Pancreas (tissue), 10 donors: ENCODE data around the gene GALNT13. TPM values are rescaled to one million over a fixed set of nuclear protein-coding genes. Genes with fewer than 3 reads are reported as not detected.
A peak's percentile ranks its signal among the peaks of the same experiment; 100 is the strongest.

ENCODE experiments used
- ATAC-seq, 4 donors: fragments of 200-7000 bp; cut with Tn5 transposase; one replicate each; pipeline versions ENCODE4 v1.8.0 to v1.9.1; 2020; ENCODE audit warnings: mild to moderate bottlenecking in 4 of 4, moderate library complexity in 4 of 4
- DNase-seq, 6 donors: peaks; one replicate each; pipeline ENCODE4 v3.0.0-alpha.2; 2020
- FAIRE-seq: peaks from 2 replicates; lab custom pipeline; 2012; peaks lifted over from hg19 to GRCh38; lab: Jason Lieb, UNC
- H3K27ac ChIP-seq, 4 donors: fragments of 200-600 bp; sonication (generic); 1 replicate in 3 of 4; 2 replicates in 1 of 4; pipeline versions ENCODE4 v1.5.0 to v1.8.0; 2020
- H3K27me3 ChIP-seq, 4 donors: fragments of 200-600 bp; one replicate each; pipeline ENCODE4 v1.8.0; 2021
- H3K36me3 ChIP-seq, 3 donors: fragments of 200-600 bp; sonication (generic) in 1 of 3; one replicate each; pipeline versions ENCODE4 v1.5.0 to v1.8.0; 2020 to 2021
- H3K4me1 ChIP-seq, 3 donors: fragments of 200-600 bp; one replicate each; pipeline ENCODE4 v1.8.0; 2021
- H3K4me3 ChIP-seq, 4 donors: fragments of 200-600 bp; sonication (generic) in 2 of 4; one replicate each; pipeline versions ENCODE4 v1.5.0 to v1.8.0; 2020 to 2021
- H3K9me3 ChIP-seq, 4 donors: fragments of 200-600 bp; one replicate each; pipeline ENCODE4 v1.8.0; 2021
- WGBS, 2 donors: extraction: QIAGEN DNeasy Blood & Tissue Kit; methylation state at CpG; one replicate each; pipeline ENCODE4 v1.1.7; 2013; 5-methylcytosine and 5-hydroxymethylcytosine counted together
- intact Hi-C, 3 donors: fragments of 100-400 bp; cut with DNase I; formaldehyde crosslinking; loops; one replicate each; pipeline versions ENCODE4 v1.11.1 to v1.14.2; 2022
- polyA plus RNA-seq, 2 donors: library from polyadenylated mRNA; stranded (reverse); fragments of 200-250 nt; gene quantifications; one replicate each; pipeline ENCODE4 v1.2.3, GENCODE V29; 2013
- total RNA-seq, 6 donors: library from RNA; stranded (reverse); fragmentation: NEBNext Ultra II Directional in 4 of 6; extraction: Animal tissue kit (Norgen Biotek cat#: 25700) in 4 of 6; gene quantifications; one replicate each; pipeline versions ENCODE4 v1.2.1 to v1.2.4, GENCODE V29; 2021 to 2023
- TF ChIP-seq, protein P1 (sequence below), 4 donors: fragments of 200-600 bp; sonication (generic) in 3 of 4; IDR thresholded peaks; one replicate each; pipeline versions ENCODE4 v1.5.0 to v1.8.0; 2021; ENCODE audit warnings: antibody characterized with exemption in 4 of 4
- donor health status: healthy with polysubstance abuse.
- donor health status: DM: no; HTN: no; CAD: no; lungs with moderate emphysema.
- donor health status: DM: no; HTN: no; CAD: no.
- donor health status: control.
- donor health status: control.
- donor health status: Bipolar disorder and iron deficiency.
- donor health status: DM: yes; HTN: yes; CAD: no.
- donor health status: DM: no; HTN: no; CAD: no.
- donor health status: DM: no; HTN: no; CAD: no.
- donor health status: DM: yes; HTN: yes; CAD: no.

Gene GALNT13
- total and polyA plus RNA-seq, 8 donors, result 0.09 to 1.8 (median 0.74) TPM

- no peak for FAIRE-seq
- TF ChIP-seq, protein P1, sequence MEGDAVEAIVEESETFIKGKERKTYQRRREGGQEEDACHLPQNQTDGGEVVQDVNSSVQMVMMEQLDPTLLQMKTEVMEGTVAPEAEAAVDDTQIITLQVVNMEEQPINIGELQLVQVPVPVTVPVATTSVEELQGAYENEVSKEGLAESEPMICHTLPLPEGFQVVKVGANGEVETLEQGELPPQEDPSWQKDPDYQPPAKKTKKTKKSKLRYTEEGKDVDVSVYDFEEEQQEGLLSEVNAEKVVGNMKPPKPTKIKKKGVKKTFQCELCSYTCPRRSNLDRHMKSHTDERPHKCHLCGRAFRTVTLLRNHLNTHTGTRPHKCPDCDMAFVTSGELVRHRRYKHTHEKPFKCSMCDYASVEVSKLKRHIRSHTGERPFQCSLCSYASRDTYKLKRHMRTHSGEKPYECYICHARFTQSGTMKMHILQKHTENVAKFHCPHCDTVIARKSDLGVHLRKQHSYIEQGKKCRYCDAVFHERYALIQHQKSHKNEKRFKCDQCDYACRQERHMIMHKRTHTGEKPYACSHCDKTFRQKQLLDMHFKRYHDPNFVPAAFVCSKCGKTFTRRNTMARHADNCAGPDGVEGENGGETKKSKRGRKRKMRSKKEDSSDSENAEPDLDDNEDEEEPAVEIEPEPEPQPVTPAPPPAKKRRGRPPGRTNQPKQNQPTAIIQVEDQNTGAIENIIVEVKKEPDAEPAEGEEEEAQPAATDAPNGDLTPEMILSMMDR (IDR thresholded peaks at IDR 0.05), result no peak
- no peaks in the 10 kb centered on the region for H3K36me3 ChIP-seq
- H3K27me3 ChIP-seq, result no peaks in the 10 kb centered on the region
- H3K27ac ChIP-seq, result no peak overlapping the region
- H3K4me3 ChIP-seq, result no peak overlapping the region
- no peaks in the 10 kb centered on the region for H3K4me1 ChIP-seq
- ATAC-seq, result no peak
- no peak for DNase-seq
- no peaks in the 10 kb centered on the region for H3K9me3 ChIP-seq
- intact Hi-C loops, result no loop called here
These were observed 254.2 kb downstream of the GALNT13 start for GRCh38 chr2:154125891-154126290.

DNA sequence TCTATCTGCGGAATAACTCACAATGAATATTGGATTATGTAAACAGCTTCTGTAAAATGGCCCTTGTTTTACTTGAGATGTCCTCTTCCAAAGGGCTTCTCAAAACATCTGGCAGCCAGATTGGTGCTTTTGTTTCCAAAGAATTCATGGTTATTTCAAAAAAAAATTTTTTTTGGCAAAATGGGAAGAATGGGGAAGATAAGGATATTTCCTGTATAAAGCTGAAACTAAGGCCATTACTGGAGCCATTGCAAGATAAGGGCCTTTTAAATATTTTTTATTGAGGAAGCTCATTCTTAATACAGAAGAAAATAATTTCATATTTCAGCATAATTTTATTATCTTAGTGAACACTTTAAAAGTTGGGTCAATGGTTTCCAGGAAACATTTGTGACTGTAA is 259.1 kb downstream of the GALNT13 start:
- TF ChIP-seq, protein P1 (IDR thresholded peaks at IDR 0.05), result no peak
- Histone ChIP-seq H3K4me1 (no peaks in the 10 kb centered on the region), H3K9me3 (no peaks in the 10 kb centered on the region), H3K27me3 (no peaks in the 10 kb centered on the region), H3K36me3 (no peaks in the 10 kb centered on the region), H3K4me3 (no peak overlapping the region), H3K27ac (no peak overlapping the region)
- ATAC-seq, result no peak
- no peak for DNase-seq
- 75 to 80% methylated on average over 1 of the region's 1 CpG for WGBS, 2 donors
- FAIRE-seq, result no peak
- intact Hi-C loops, result no loop called here

DNA sequence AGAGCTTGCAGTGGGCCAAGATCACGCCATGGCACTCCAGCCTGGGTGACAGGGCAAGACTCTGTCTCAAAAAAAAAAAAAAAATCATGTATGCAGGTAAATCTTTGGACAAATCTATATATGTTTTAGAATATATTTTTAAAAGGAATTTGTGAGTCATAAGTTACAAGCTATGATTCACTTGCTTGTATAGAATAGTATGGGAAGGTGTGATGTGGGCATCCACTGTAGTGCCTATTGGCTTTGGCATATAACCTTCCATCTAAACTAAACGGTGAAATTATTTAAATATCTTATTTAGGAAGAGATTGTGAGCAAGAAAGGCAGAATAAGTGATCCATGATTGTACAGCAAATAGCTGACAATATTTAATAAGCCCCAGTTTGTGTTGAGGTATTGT is 261.1 kb downstream of the GALNT13 start:
- Histone ChIP-seq H3K27me3 (no peaks in the 10 kb centered on the region), H3K36me3 (no peaks in the 10 kb centered on the region), H3K27ac (no peak overlapping the region), H3K4me1 (no peaks in the 10 kb centered on the region), H3K4me3 (no peak overlapping the region), H3K9me3 (no peaks in the 10 kb centered on the region)
- intact Hi-C loops, result no loop called here
- FAIRE-seq (no peak), DNase-seq (no peak), ATAC-seq (no peak)
- 38 to 77% methylated on average over 2 of the region's 2 CpGs for WGBS, 2 donors
- TF ChIP-seq, protein P1 (IDR thresholded peaks at IDR 0.05), result no peak

DNA sequence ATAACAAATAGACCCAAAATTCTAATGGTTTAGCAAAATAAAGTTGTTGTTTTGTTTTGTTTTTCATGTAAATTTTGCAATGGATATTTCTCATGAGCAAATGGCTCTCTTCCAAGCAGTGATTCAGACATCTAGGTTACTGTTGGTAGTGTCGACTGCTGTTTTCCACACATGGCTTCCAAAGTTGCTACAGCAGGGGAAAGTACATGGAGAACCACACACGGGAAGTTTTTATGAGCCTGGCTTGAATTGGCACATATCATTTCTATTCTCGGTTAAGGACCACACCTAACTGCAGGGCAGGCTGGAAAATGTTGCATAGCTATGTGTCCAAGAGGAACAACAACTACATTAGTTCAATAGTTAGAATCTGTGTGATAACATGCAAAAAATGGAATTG is 262.1 kb downstream of the GALNT13 start:
- ATAC-seq (peak in 1 of 4 donors; percentile 22), FAIRE-seq (no peak), DNase-seq (no peak)
- Histone ChIP-seq H3K9me3 (no peaks in the 10 kb centered on the region), H3K36me3 (no peaks in the 10 kb centered on the region), H3K4me1 (no peaks in the 10 kb centered on the region), H3K4me3 (no peak overlapping the region), H3K27ac (no peak overlapping the region), H3K27me3 (no peaks in the 10 kb centered on the region)
- intact Hi-C loops, result no loop called here
- TF ChIP-seq, protein P1 (IDR thresholded peaks at IDR 0.05), result no peak
- 44 to 72% methylated on average over 3 of the region's 3 CpGs for WGBS, 2 donors

- FAIRE-seq (no peak), DNase-seq (no peak), ATAC-seq (no peak)
- TF ChIP-seq, protein P1 (IDR thresholded peaks at IDR 0.05), result no peak
- H3K36me3 ChIP-seq, result no peaks in the 10 kb centered on the region
- no peaks in the 10 kb centered on the region for H3K27me3 ChIP-seq
- no peaks in the 10 kb centered on the region for H3K9me3 ChIP-seq
- intact Hi-C loops, result no loop called here
- H3K4me3 ChIP-seq, result no peak overlapping the region
- H3K27ac ChIP-seq, result no peak overlapping the region
- no peaks in the 10 kb centered on the region for H3K4me1 ChIP-seq
- 55 to 66% methylated on average over 4 of the region's 4 CpGs for WGBS, 2 donors
These were observed 268.7 kb downstream of the GALNT13 start for GRCh38 chr2:154140249-154141025.
